IPS DF 19.7 (cell line): ENCODE measurements around the gene MYO18A.
"Not testable (repeated sequence)": the region's sequence is repeated elsewhere in the genome, so short reads cannot be mapped to it uniquely, and the experiment has no call there.

Experiments
- DNase-seq: peaks from one replicate; pipeline ENCODE4 v3.0.0-alpha.2; 2013; ENCODE audit warnings: low read depth, low spot score

MYO18A gene

GRCh38 chr17:29149431-29150064, 30.6 kb downstream of the MYO18A start:
- no peak for DNase-seq

GRCh38 chr17:29148790-29149430, 31.3 kb downstream of the MYO18A start:
- DNase-seq, result peak; percentile 74

GRCh38 chr17:29148257-29148789, 31.9 kb downstream of the MYO18A start:
- no peak for DNase-seq

- no peak for DNase-seq
Measured at GRCh38 chr17:29147682-29148081, 32.5 kb downstream of the MYO18A start.

DNA sequence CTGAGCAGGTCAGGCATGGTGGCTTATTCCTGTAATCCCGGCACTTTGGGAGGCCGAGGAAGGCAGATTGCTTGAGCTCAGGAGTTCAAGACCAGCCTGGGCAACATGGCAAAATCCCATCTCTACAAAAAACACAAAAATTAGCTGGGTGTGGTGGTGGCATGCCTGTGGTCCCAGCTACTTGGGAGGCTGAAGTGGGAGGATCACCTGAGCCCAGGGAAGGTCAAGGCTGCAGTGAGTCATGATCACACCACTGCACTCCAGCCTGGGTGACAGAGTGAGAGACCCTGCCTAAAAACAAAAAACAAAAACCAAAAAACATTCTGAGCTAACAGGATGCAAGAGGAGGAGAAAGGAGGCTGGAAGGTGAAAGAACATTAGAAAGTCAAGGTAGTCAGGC, 33.0 kb downstream of the MYO18A start:
- not testable (repeated sequence) for DNase-seq

DNA sequence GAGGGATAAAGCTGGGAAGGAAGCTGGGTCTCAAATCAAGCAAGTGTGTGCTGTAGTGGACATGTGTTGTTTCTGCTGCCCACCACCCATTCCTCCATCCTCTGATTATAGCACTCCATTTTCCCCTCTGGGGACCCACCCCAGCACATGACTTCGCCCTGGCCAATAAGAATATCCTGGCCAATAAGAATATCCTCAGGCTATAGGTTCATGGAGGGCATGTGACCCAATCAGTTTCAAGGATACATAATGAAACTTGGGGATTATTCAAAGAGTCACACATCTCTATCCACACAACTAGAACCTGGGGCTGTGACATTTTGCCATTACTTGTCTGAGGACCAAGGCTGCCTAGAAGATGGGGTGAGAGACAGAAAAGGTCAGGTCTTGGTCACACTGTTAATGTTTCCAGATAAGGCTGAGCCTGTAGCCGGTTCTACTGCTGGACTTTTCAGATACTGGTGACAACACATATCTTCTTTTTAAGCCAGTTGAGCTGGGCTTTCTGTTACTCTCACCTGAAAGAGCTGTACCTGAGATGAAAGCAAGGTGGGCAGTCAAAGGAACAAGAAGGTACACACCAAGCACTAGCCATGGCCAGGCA, 33.7 kb downstream of the MYO18A start:
- DNase-seq, result no peak

DNA sequence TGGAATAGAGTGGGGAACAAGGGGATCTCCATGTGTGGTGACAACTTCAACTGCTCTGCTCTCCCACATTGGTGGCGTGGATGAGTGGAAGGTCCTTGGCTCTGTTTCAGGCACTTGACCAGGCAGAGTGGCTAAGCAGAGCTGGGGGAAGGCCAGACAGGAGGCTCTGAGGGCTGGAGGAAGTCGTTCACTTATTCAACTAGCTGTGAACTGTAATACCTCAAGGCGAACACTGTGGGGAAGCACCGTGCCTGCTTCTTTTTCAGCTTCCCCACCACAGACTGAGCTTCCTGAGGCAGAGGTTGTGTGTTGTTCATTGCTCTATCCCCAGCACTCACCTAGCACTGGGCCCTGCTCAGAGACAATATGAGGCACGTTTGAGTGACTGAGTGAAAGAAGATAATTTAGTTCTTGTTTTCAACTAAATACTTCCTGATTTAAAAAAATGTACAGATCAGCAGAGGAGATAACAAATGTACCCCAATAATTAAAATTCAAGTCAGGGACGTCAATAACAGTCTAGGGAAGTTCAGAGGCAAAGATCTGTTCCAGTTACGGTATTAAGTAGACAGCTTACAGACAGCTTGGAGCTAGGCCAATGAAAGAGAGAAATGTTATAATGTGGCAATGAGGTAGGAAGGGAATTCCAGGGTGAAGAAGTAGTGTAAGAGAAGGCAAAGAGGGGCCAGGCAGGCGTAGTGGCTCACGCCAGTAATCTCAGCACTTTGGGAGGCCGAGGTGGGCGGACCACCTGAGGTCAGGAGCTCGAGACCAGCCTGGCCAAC, 34.7 kb downstream of the MYO18A start:
- DNase-seq, result peak; percentile 70

DNA sequence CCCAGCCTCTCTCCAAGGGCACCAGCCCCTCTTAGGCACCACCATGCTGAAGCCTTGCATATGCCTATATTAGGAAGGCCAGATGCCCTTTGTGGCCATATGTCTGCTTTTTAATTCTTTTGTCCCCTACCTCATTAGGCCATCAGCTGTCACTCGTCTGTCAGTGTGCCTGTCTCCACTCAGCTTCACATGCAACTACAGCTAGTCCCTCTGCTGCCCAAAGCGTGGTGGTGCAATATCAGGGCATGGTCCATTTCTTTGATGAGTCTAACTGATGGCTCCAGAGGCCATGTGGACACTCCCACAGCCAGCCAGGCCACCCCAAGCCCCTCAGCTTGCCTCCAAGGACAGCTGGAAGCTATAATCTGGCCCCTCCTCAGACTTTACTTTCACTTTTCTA, 36.3 kb downstream of the MYO18A start:
- DNase-seq, result no peak

DNA sequence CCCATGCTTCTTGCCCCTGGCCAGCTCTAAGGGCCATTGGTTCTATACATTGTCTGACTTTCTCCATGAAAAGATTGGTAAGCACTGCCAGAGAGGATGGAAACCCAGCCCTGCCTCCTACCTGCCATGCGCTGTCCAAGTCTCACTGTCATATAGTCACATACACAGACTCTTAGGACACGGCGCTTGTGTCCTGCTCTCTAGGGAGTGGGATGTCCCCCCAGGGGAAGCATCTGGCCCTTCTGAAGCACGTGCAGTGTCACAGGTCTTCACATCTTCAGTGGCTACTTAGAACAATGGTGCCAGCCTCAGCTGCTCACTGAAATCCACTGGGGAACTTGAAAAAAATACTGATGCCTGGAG, 38.7 kb downstream of the MYO18A start:
- DNase-seq, result no peak

- DNase-seq, result no peak
Measured at GRCh38 chr17:29140631-29141513, 39.3 kb downstream of the MYO18A start.

GRCh38 chr17:29140051-29140621, 40.1 kb downstream of the MYO18A start:
- no peak for DNase-seq

GRCh38 chr17:29138971-29139691, 41.1 kb downstream of the MYO18A start:
- DNase-seq, result no peak

DNA sequence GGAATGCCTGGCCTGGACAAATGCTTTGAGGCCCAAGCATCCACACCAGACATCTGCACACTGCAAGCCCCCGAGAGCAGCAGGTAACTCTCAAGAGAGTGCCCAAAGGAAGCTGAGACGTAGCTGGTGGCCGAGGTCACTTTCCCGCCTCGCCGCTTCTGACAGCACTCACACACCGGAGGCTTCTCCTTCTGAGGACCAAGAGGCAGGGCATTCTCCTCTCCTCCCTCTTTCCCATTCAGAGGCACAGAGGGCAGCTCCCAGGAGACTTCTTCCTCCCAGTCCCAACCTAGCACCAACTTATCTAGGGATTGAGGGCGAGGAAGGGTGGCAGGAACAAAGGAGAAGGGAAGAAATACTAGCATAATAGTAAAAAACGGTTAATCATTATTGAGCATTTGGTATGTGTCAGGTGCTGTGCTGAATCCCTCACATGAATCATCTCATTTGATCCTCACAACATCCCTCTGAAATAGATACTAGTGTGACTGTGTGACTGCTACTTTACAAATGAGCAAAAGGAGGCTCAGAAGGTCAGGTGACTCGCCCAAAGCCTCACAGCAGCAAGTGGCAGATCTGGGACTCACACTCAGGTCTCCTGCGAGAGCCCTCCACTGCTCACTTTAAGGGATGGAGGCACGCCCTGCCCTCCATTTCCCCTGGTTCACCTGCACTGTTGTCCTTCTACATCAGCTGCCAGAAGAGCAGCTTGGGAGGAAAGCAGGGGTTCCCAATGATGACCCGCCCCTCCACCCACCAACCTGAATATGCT, 41.8 kb downstream of the MYO18A start:
- DNase-seq, result no peak

DNA sequence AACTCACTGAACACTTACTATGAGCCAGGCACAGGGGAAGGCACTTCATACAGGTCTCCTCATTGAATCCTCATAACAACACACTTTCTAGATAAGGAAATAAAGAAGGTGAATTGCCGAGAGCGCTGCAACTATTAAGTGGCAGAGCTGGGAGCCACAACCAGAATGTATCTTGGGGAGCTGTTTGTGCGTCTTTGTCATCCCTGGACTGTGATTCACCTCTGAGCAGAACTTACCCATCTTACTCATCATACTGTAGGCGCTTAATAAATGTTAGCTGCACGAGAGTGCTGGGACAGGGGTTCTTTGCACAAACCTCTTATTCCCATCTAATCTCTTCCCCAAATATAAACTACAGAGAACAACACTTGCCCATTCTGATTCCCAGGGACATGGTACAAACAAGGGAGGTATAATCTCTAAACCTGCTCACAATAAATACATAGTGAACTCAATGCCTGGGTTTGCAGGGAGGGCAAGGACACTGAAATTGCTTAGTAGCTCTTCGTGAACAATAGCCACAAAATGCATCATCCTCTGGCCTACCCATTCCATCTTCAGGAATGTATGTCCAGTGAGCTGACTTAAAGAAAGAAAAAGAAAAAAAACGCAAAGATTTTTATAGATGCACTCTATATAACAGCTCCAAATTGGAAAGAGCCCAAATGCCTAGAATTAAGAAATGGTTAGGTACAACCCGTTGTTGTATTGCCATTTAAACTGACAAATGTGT, 43.0 kb downstream of the MYO18A start:
- no peak for DNase-seq

GRCh38 chr17:29135464-29135863, 44.7 kb downstream of the MYO18A start:
- DNase-seq, result no peak

DNA sequence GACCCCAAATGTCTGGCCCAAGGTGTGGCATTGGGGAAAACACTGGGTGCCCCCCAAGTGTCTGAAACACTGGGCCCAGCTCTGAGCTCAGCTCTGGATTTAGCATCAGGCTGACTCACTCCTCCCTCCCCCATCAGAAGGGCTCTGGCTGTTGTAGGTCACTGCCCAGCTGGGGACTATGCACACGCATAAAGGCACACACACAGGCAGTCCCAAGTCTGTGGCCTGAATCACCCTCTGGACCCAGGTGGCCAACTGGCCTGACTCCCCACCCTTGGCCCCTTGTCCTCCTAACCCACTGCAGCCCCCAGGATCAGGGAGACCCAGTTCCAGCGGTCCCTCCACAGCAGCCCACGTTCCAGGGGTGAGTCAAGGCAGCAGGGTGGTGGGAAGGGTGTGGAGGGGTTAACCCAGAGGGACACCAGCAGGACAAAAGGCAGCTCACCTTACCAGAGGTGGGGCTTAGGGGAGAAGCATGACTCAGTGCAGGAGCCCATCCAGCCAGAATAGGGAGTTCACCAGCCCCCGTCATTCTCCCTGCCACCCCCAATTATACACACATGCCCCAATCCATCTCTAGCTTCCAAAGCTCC, 47.0 kb downstream of the MYO18A start:
- no peak for DNase-seq

- DNase-seq, result no peak
Measured at GRCh38 chr17:29131814-29132682, 48.1 kb downstream of the MYO18A start.
